Uterus (tissue), 2 donors: ENCODE data around the gene ACP6.

Source experiments
- CTCF ChIP-seq, 4 experiments: fragments of 200-600 bp in 2 of 4; fragments of 450-650 bp in 2 of 4; sonication (generic) in 2 of 4; IDR thresholded peaks; one replicate each; pipeline ENCODE4 v1.5.1; 2016 to 2019; ENCODE audit warnings: antibody characterized with exemption in 4 of 4, mild to moderate bottlenecking in 2 of 4, moderate library complexity in 1 of 4
- POLR2A ChIP-seq, 2 donors: fragments of 450-650 bp; IDR thresholded peaks; one replicate each; pipeline ENCODE4 v1.6.1; 2016; ENCODE audit warnings: antibody characterized with exemption in 2 of 2, mild to moderate bottlenecking in 1 of 2, moderate library complexity in 1 of 2

GRCh38 chr1:147669469-147670318 lies 630 bp downstream of the ACP6 start:
- TF ChIP-seq CTCF (IDR thresholded peaks at IDR 0.05), result no peak
- TF ChIP-seq POLR2A (IDR thresholded peaks at IDR 0.05), result no peak
